HFFc6 (cell line): ENCODE results near the gene ACSS1. TPM values are rescaled to one million over a fixed set of nuclear protein-coding genes. Genes with fewer than 3 reads are reported as not detected.

Experiments
- DNase-seq: peaks from one replicate; pipeline ENCODE4 v3.0.0-alpha.2; 2018
- H3K27ac Mint-ChIP-seq: 2 replicates; pipeline ENCODE4 v1.8.0; 2020; ENCODE audit warnings: mild to moderate bottlenecking, mixed read lengths
- H3K27me3 Mint-ChIP-seq: 2 replicates; pipeline ENCODE4 v1.8.0; 2021; ENCODE audit warnings: mild to moderate bottlenecking, moderate library complexity, mixed read lengths; ENCODE audit not compliant: insufficient read depth
- H3K36me3 Mint-ChIP-seq: 2 replicates; pipeline ENCODE4 v1.8.0; 2021; ENCODE audit warnings: low read depth, mixed read lengths
- H3K4me1 Mint-ChIP-seq: 2 replicates; pipeline ENCODE4 v1.8.0; 2020; ENCODE audit warnings: low read depth, mixed read lengths
- H3K4me3 Mint-ChIP-seq: 2 replicates; pipeline ENCODE4 v1.8.0; 2020; ENCODE audit warnings: mild to moderate bottlenecking, moderate library complexity, mixed read lengths
- H3K9me3 Mint-ChIP-seq: 2 replicates; pipeline ENCODE4 v1.8.0; 2020; ENCODE audit warnings: mild to moderate bottlenecking, mixed read lengths
- CTCF ChIP-seq: fragments of 200-600 bp; sonication (generic); IDR thresholded peaks from 2 replicates; pipeline ENCODE4 v1.5.0; 2021; ENCODE audit warnings: antibody characterized with exemption, mild to moderate bottlenecking
- total RNA-seq, 6 experiments: library from RNA; stranded (reverse); fragmentation: NEBNext Ultra II Directional; extraction: Animal tissue kit (Norgen Biotek cat#: 25700); gene quantifications; 2 replicates in 1 of 6; 3 replicates in 5 of 6; pipeline ENCODE4 v1.2.3, GENCODE V29; 2021

The ACSS1 gene
- total RNA-seq, 6 experiments from 2014 or later = 0.80 to 1.4 (median 1.2) TPM

- no peaks in the 10 kb centered on the region for H3K4me1 Mint-ChIP-seq
- H3K27ac Mint-ChIP-seq = no peak overlapping the region
- no peaks in the 10 kb centered on the region for H3K9me3 Mint-ChIP-seq
- no peak for TF ChIP-seq CTCF
- H3K27me3 Mint-ChIP-seq = peaks cover 2% of the 10 kb centered on the region; the same call in 1 of the 2 replicates
- H3K4me3 Mint-ChIP-seq = no peak overlapping the region
- no peaks in the 10 kb centered on the region for H3K36me3 Mint-ChIP-seq
- no peak for DNase-seq
Observed at GRCh38 chr20:25025986-25026605, 31.8 kb downstream of the ACSS1 start.

- DNase-seq = no peak
- H3K27me3 Mint-ChIP-seq = peaks cover 2% of the 10 kb centered on the region; the same call in 1 of the 2 replicates
- H3K9me3 Mint-ChIP-seq = no peaks in the 10 kb centered on the region
Observed at GRCh38 chr20:25025091-25025861, 32.7 kb downstream of the ACSS1 start.

GRCh38 chr20:25024171-25024570 lies 33.8 kb downstream of the ACSS1 start:
- Mint-ChIP-seq H3K36me3 (no peaks in the 10 kb centered on the region), H3K27me3 (peaks cover 2% of the 10 kb centered on the region; the same call in 1 of the 2 replicates), H3K9me3 (no peaks in the 10 kb centered on the region), H3K27ac (no peak overlapping the region), H3K4me1 (no peaks in the 10 kb centered on the region), H3K4me3 (no peak overlapping the region)
- no peak for TF ChIP-seq CTCF
- DNase-seq = no peak

More at GRCh38 chr20:25025091-25025861, 32.7 kb downstream of the ACSS1 start:
- H3K4me3 Mint-ChIP-seq = no peak overlapping the region
- TF ChIP-seq CTCF = no peak
- no peaks in the 10 kb centered on the region for H3K36me3 Mint-ChIP-seq
- no peaks in the 10 kb centered on the region for H3K4me1 Mint-ChIP-seq
- H3K27ac Mint-ChIP-seq = no peak overlapping the region

- no peak for TF ChIP-seq CTCF
- Mint-ChIP-seq H3K9me3 (no peaks in the 10 kb centered on the region), H3K36me3 (no peaks in the 10 kb centered on the region), H3K4me3 (no peak overlapping the region), H3K27me3 (peaks cover 2% of the 10 kb centered on the region; the same call in 1 of the 2 replicates), H3K4me1 (no peaks in the 10 kb centered on the region), H3K27ac (no peak overlapping the region)
- no peak for DNase-seq
Observed at GRCh38 chr20:25023356-25023755, 34.6 kb downstream of the ACSS1 start.

- Mint-ChIP-seq H3K9me3 (no peaks in the 10 kb centered on the region), H3K27ac (no peak overlapping the region), H3K4me1 (no peaks in the 10 kb centered on the region), H3K4me3 (no peak overlapping the region), H3K36me3 (no peaks in the 10 kb centered on the region), H3K27me3 (peaks cover 2% of the 10 kb centered on the region; the same call in 1 of the 2 replicates)
- no peak for TF ChIP-seq CTCF
- no peak for DNase-seq
Observed at GRCh38 chr20:25022680-25023079, 35.3 kb downstream of the ACSS1 start.
